ENCODE measurements around the gene LRRC18. TPM values are rescaled to one million over a fixed set of nuclear protein-coding genes. Genes with fewer than 3 reads are reported as not detected.

The LRRC18 gene
- total and polyA plus RNA-seq, 10 of the 15 experiments (the other 5 are each of a cell fraction or from before 2014, with no cell fraction given), result 0.16 to 0.47 (median 0.24) TPM; not detected in 6

GRCh38 chr10:48947690-48948469 lies 8.2 kb upstream of the LRRC18 start:
- Histone ChIP-seq H3K27me3 (replicated peaks in 1 of 2; ENCODE audit: control insufficient read depth in 2 of 2, insufficient read depth in 2 of 2, low read length in 1 of 2) (no peaks in the 10 kb centered on the region), H3K9ac (ENCODE audit: control insufficient read depth, insufficient read depth, low read length) (no peak overlapping the region), H4K20me1 (ENCODE audit: control insufficient read depth, insufficient read depth) (no peaks in the 10 kb centered on the region), H3K4me2 (ENCODE audit: control insufficient read depth, insufficient read depth) (no peak overlapping the region), H3K79me2 (ENCODE audit: control insufficient read depth, insufficient read depth, low read length) (no peaks in the 10 kb centered on the region), H3K4me1 (ENCODE audit: control insufficient read depth, insufficient read depth, low read length) (no peaks in the 10 kb centered on the region), H3K9me3 (replicated peaks; ENCODE audit: control insufficient read depth, insufficient read depth, low read length) (no peaks in the 10 kb centered on the region), H2AFZ (ENCODE audit: control insufficient read depth, low read depth, low read length) (no peak overlapping the region), H3K4me3 (no peak overlapping the region), H3K27ac (ENCODE audit: control insufficient read depth, insufficient read depth) (no peak overlapping the region), H3K36me3 (ENCODE audit: control insufficient read depth in 2 of 2, insufficient read depth in 2 of 2, low read length in 1 of 2) (peaks cover 25 to 27% of the 10 kb centered on the region in 2 experiments)
- FAIRE-seq (no peak), DNase-seq (ENCODE audit: low read depth, low spot score) (no peak), ATAC-seq (no peak)
- ChIA-PET RAD21 (ENCODE audit: unreplicated experiment) (interaction anchor here (1.4 to 2.1 kb wide), 2 partner anchors 289 to 291 kb away, joined by 7 to 8 read pairs; no protein-coding TSS in a partner anchor), CTCF (interaction anchor here (1.2 kb wide), 1 partner anchor 290 kb away, joined by 6 read pairs; no protein-coding TSS in a partner anchor), POLR2A (no interaction called here), SMC1A (ENCODE audit: uncharacterized antibody, unreplicated experiment) (interaction anchor here (1.0 kb wide), 1 partner anchor 20 kb away, joined by 3 read pairs; no protein-coding TSS in a partner anchor)
- TF ChIP-seq EED (IDR thresholded peaks at IDR 0.05; ENCODE audit: low read depth) (no peak), RUNX3 (IDR thresholded peaks at IDR 0.05; ENCODE audit: low read length) (no peak), CTCF (IDR thresholded peaks at IDR 0.05 in 2 of 3, conservative IDR thresholded peaks at IDR 0.05 in 1 of 3; ENCODE audit: control insufficient read depth in 2 of 3, extremely low read depth in 1 of 3, insufficient read depth in 1 of 3, low read depth in 3 of 3, low read length in 3 of 3) (no peak), REST (IDR thresholded peaks at IDR 0.05; ENCODE audit: low read depth, low read length) (no peak), ZNF274 (IDR thresholded peaks at IDR 0.05; ENCODE audit: insufficient read depth, insufficient read length) (no peak), ZBTB11 (CRISPR knock-in tag; IDR thresholded peaks at IDR 0.05) (no peak), ATF3 (IDR thresholded peaks at IDR 0.05; ENCODE audit: borderline replicate concordance, extremely low read depth, low read depth, low read length) (no peak), PAX8 (IDR thresholded peaks at IDR 0.05) (no peak), KAT2A (conservative IDR thresholded peaks at IDR 0.05; ENCODE audit: control insufficient read depth, low read depth, low read length) (no peak), CREM (IDR thresholded peaks at IDR 0.05; ENCODE audit: low read depth) (no peak), ESRRA (IDR thresholded peaks at IDR 0.05; ENCODE audit: low read length) (no peak)
- BruUV-seq (replicated peaks), result no TSS peak
- WGBS (ENCODE audit: insufficient coverage, insufficient replicate concordance, low lambda C conversion rate, missing lambda C conversion rate), result 81% methylated on average over 10 of the region's 10 CpGs
- intact Hi-C loops (cut with micrococcal nuclease; ENCODE audit: unreplicated experiment) (no loop called here), in situ Hi-C loops (cut with MboI) (no loop called here)
